GM12878 (cell line): ENCODE data around the gene SLC9C1. TPM values are rescaled to one million over a fixed set of nuclear protein-coding genes. Genes with fewer than 3 reads are reported as not detected.
A peak's percentile ranks its signal among the peaks of the same experiment; 100 is the strongest.

Experiments
- ATAC-seq: fragments of 200-7000 bp; cut with Tn5 transposase; 3 replicates; pipeline ENCODE4 v1.9.1; 2020; ENCODE audit warnings: mild to moderate bottlenecking, moderate library complexity
- BruUV-seq: library from RNA; stranded (reverse); fragments of 400-500 nt; replicated peaks from 2 replicates; lab custom pipeline; 2021; lab: Mats Ljungman, UMichigan
- CTCF ChIA-PET: fragments of 300-600 bp; sonication (Branson Sonifier 250); formaldehyde crosslinking; extraction: SDS; loops from one replicate; lab custom pipeline; 2021; ENCODE audit warnings: inconsistent platforms; lab: Yijun Ruan, JAX
- POLR2A ChIA-PET: fragments of 350-600 bp; formaldehyde crosslinking; extraction: SDS; loops from one replicate; lab custom pipeline; 2021; ENCODE audit warnings: inconsistent platforms; lab: Charles Lee
- RAD21 ChIA-PET: fragments of 300-600 bp; sonication (Branson Sonifier 250); formaldehyde crosslinking; loops from one replicate; lab custom pipeline; 2023; ENCODE audit warnings: antibody characterized with exemption; ENCODE audit not compliant: unreplicated experiment; lab: Charles Lee
- SMC1A ChIA-PET: fragments of 300-600 bp; sonication (Branson Sonifier 250); formaldehyde crosslinking; loops from one replicate; lab custom pipeline; 2023; ENCODE audit not compliant: unreplicated experiment, uncharacterized antibody; lab: Charles Lee
- DNase-seq: peaks from one replicate; pipeline ENCODE4 v3.0.0-alpha.2; 2011; ENCODE audit warnings: low read depth, low spot score
- FAIRE-seq: peaks from 3 replicates; lab custom pipeline; 2011; peaks lifted over from hg19 to GRCh38; lab: Jason Lieb, UNC
- H2AFZ ChIP-seq: 2 replicates; pipeline ENCODE4 v1.6.0; 2011; ENCODE audit warnings: low read depth, low read length, control low read depth; ENCODE audit not compliant: control insufficient read depth
- H3K27ac ChIP-seq: 2 replicates; pipeline ENCODE4 v1.5.1; 2011; ENCODE audit warnings: control low read depth; ENCODE audit not compliant: control insufficient read depth, insufficient read depth
- H3K27me3 ChIP-seq, 2 experiments: replicated peaks in 1 of 2; 2 replicates each; pipeline versions ENCODE4 v1.6.0 to v1.6.1; 2011; ENCODE audit warnings: low read length in 1 of 2; ENCODE audit not compliant: control insufficient read depth in 2 of 2, insufficient read depth in 2 of 2
- H3K36me3 ChIP-seq, 2 experiments: 2 replicates each; pipeline ENCODE4 v1.5.1; 2011; ENCODE audit warnings: low read length in 1 of 2; ENCODE audit not compliant: control insufficient read depth in 2 of 2, insufficient read depth in 2 of 2
- H3K4me1 ChIP-seq: 2 replicates; pipeline ENCODE4 v1.6.1; 2011; ENCODE audit warnings: mild to moderate bottlenecking, low read length, moderate library complexity, mixed read lengths; ENCODE audit not compliant: control insufficient read depth, insufficient read depth
- H3K4me2 ChIP-seq: 2 replicates; pipeline ENCODE4 v1.6.0; 2011; ENCODE audit warnings: control low read depth; ENCODE audit not compliant: control insufficient read depth, insufficient read depth
- H3K4me3 ChIP-seq: fragments of 200-600 bp; sonication (generic); 2 replicates; pipeline ENCODE4 v1.5.1; 2016
- H3K79me2 ChIP-seq: 2 replicates; pipeline ENCODE4 v1.6.0; 2011; ENCODE audit warnings: low read length; ENCODE audit not compliant: control insufficient read depth, insufficient read depth
- H3K9ac ChIP-seq: 2 replicates; pipeline ENCODE4 v1.8.0; 2011; ENCODE audit warnings: low read length, control low read depth, mixed read lengths; ENCODE audit not compliant: control insufficient read depth, insufficient read depth
- H3K9me3 ChIP-seq: replicated peaks from 3 replicates; pipeline ENCODE4 v1.5.1; 2011; ENCODE audit warnings: mild to moderate bottlenecking, low read length; ENCODE audit not compliant: control insufficient read depth, insufficient read depth
- H4K20me1 ChIP-seq: 2 replicates; pipeline ENCODE4 v1.6.0; 2011; ENCODE audit not compliant: control insufficient read depth, insufficient read depth
- ATF7 ChIP-seq: fragments of 450-650 bp; IDR thresholded peaks from 2 replicates; pipeline ENCODE4 v1.6.1; 2016; ENCODE audit warnings: low read depth, mild to moderate bottlenecking
- CBX5 ChIP-seq: sonication (generic); IDR thresholded peaks from 2 replicates; pipeline ENCODE4 v1.6.1; 2016; ENCODE audit warnings: low read depth, moderate library complexity, mild to moderate bottlenecking, inconsistent platforms
- FOXK2 ChIP-seq: fragments of 450-650 bp; IDR thresholded peaks from 2 replicates; pipeline ENCODE4 v1.6.1; 2017; ENCODE audit warnings: mild to moderate bottlenecking, moderate library complexity
- FOXM1 ChIP-seq: IDR thresholded peaks from 2 replicates; pipeline ENCODE4 v1.6.1; 2012; ENCODE audit warnings: low read depth, mild to moderate bottlenecking, inconsistent platforms, low read length, moderate library complexity
- HDGF ChIP-seq: fragments of 450-650 bp; IDR thresholded peaks from 2 replicates; pipeline ENCODE4 v1.6.1; 2016; ENCODE audit warnings: antibody characterized with exemption
- IKZF1 ChIP-seq: fragments of 450-650 bp; conservative IDR thresholded peaks from 2 replicates; pipeline ENCODE4 v1.6.1; 2017; ENCODE audit warnings: antibody characterized with exemption, mild to moderate bottlenecking
- IKZF2 ChIP-seq, 2 experiments: fragments of 450-650 bp; IDR thresholded peaks; 2 replicates each; pipeline ENCODE4 v1.6.1; 2017; ENCODE audit warnings: mild to moderate bottlenecking in 2 of 2, moderate library complexity in 2 of 2
- KLF5 ChIP-seq: fragments of 450-650 bp; IDR thresholded peaks from 2 replicates; pipeline ENCODE4 v1.6.1; 2014; ENCODE audit warnings: mild to moderate bottlenecking; ENCODE audit not compliant: partially characterized antibody
- SMAD5 ChIP-seq: IDR thresholded peaks from 2 replicates; pipeline ENCODE4 v1.6.1; 2016; ENCODE audit warnings: antibody characterized with exemption, low read depth
- TCF3 ChIP-seq: IDR thresholded peaks from 2 replicates; pipeline ENCODE4 v1.6.1; 2012; ENCODE audit warnings: low read depth, mild to moderate bottlenecking, low read length, borderline replicate concordance; ENCODE audit not compliant: insufficient read depth
- ZNF274 ChIP-seq: IDR thresholded peaks from one replicate; pipeline ENCODE4 v1.8.0; 2011; ENCODE audit not compliant: insufficient read length, insufficient read depth
- ZZZ3 ChIP-seq: IDR thresholded peaks from 2 replicates; pipeline ENCODE4 v1.6.1; 2011; ENCODE audit warnings: low read depth; ENCODE audit not compliant: control insufficient read depth, insufficient read length
- WGBS: methylation state at CpG from one replicate; pipeline ENCODE4 v1.1.6; 2016; ENCODE audit warnings: low lambda C conversion rate; ENCODE audit not compliant: insufficient replicate concordance, insufficient coverage; ENCODE audit errors: missing lambda C conversion rate; 5-methylcytosine and 5-hydroxymethylcytosine counted together
- in situ Hi-C: fragments of 300-500 bp; cut with MboI; formaldehyde crosslinking; loops from 9 replicates; pipeline ENCODE4 v1.14.3; 2018; ENCODE audit warnings: mixed read lengths
- intact Hi-C: fragments of 100-400 bp; cut with micrococcal nuclease; formaldehyde crosslinking; loops from one replicate; pipeline ENCODE4 v1.14.2; 2022; ENCODE audit not compliant: unreplicated experiment
- polyA plus RNA-seq, 11 experiments: library from polyadenylated mRNA; depleted of rRNA in 4 of 11; unstranded in 6 of 11; stranded (reverse) in 5 of 11; fragments of >200 nt; fragmentation: Nextera tagmentation in 4 of 11; fragmentation: Illumina TruSeq in 1 of 11; extraction: Ambion mirVana in 4 of 11; extraction: Trizol in 1 of 11; gene quantifications; 1 replicate in 1 of 11; 2 replicates in 10 of 11; pipeline versions ENCODE4 v1.2.1 to v1.2.3, GENCODE V29; 2011 to 2016; ENCODE audit warnings: inconsistent platforms in 2 of 11, missing spikeins in 2 of 11, low read depth in 1 of 11
- total RNA-seq, 4 experiments: library from RNA; depleted of rRNA in 3 of 4; stranded (reverse); fragments of >200 nt in 3 of 4; fragmentation: Illumina TruSeq in 1 of 4; extraction: Trizol in 1 of 4; gene quantifications; 2 replicates each; pipeline versions ENCODE4 v1.2.1 to v1.2.3, GENCODE V29; 2013 to 2021
- TF ChIP-seq, protein P1 (sequence below): fragments of 450-650 bp; IDR thresholded peaks from 2 replicates; pipeline ENCODE4 v1.6.1; 2017; ENCODE audit warnings: low read depth, mild to moderate bottlenecking, moderate library complexity

The SLC9C1 gene
- total and polyA plus RNA-seq, 10 of the 15 experiments (the other 5 are each of a cell fraction or from before 2014, with no cell fraction given): not detected

DNA sequence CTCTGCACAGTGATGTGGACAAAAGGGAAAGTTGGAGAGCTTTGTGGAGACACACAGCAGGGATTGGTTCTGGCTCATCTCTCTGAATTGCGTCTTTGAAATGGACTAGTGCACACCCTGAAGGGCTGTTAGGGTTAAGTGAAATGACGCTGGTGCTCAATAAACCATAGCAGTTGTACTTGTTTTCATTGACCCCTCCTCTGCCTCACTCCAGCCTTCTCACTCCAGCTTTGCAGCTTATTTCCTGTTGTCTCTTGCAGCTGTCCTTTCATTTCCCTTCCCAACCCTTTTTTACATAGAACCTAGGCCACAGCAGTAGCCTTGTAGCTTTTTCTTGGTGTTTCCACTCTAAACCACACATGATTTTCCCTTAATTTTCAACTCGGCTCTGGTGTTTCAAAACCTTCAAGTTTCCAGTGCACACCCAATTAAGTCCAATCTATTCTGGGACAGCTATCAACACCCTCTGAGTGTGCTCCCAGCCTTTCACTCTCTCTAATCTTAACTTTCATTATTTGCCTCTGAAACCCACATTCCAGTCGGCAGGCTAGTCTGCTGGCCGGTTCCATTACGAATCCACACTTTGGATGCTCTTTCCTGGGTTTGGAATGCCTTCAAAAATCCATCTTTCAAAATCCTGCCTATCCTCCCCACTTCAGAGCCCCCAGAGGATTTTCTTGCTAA is 201.4 kb downstream of the SLC9C1 start:
- TF ChIP-seq ATF7 (no peak), FOXM1 (no peak), ZNF274 (no peak), ZZZ3 (no peak), FOXK2 (no peak), IKZF2 (IDR thresholded peaks at IDR 0.05) (peak in 1 of 2 experiments; percentile 39; a peak in 1 of 4 replicates), CBX5 (no peak), SMAD5 (no peak), TCF3 (no peak), HDGF (no peak), IKZF1 (0 out of 2 replicates have a peak, but pooled peaks have one; percentile 12), KLF5 (no peak)
- TF ChIP-seq, protein P1, sequence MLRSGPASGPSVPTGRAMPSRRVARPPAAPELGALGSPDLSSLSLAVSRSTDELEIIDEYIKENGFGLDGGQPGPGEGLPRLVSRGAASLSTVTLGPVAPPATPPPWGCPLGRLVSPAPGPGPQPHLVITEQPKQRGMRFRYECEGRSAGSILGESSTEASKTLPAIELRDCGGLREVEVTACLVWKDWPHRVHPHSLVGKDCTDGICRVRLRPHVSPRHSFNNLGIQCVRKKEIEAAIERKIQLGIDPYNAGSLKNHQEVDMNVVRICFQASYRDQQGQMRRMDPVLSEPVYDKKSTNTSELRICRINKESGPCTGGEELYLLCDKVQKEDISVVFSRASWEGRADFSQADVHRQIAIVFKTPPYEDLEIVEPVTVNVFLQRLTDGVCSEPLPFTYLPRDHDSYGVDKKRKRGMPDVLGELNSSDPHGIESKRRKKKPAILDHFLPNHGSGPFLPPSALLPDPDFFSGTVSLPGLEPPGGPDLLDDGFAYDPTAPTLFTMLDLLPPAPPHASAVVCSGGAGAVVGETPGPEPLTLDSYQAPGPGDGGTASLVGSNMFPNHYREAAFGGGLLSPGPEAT: no peak
- BruUV-seq: no TSS peak
- no peaks in the 10 kb centered on the region for H3K9me3 ChIP-seq
- no peak overlapping the region for H3K9ac ChIP-seq
- in situ Hi-C loops: no loop called here
- H3K27ac ChIP-seq: no peak overlapping the region; the same call in 1 of the 2 replicates
- ChIA-PET SMC1A (interaction anchor here (0.6 to 1.7 kb wide), 4 partner anchors 8 to 926 kb away, joined by 3 to 4 read pairs (median 4); no protein-coding TSS in a partner anchor), CTCF (interaction anchor here (0.7 to 2.0 kb wide), 4 partner anchors 14 to 201 kb away, joined by 3 to 4 read pairs (median 4); partner anchors contain the start of gene SLC9C1), POLR2A (no interaction called here), RAD21 (interaction anchor here (1.2 to 1.3 kb wide), 2 partner anchors 19 to 79 kb away, joined by 3 to 4 read pairs; no protein-coding TSS in a partner anchor)
- H3K36me3 ChIP-seq: no peaks in the 10 kb centered on the region
- no peak for DNase-seq
- H3K4me1 ChIP-seq: peaks cover 11% of the 10 kb centered on the region
- peak overlapping the region; percentile 26 for H3K4me2 ChIP-seq
- no peak overlapping the region for H3K4me3 ChIP-seq
- no peaks in the 10 kb centered on the region for H4K20me1 ChIP-seq
- ATAC-seq: peak; percentile 70
- peaks cover 1 to 5% of the 10 kb centered on the region in 2 experiments; a peak in 3 of 4 replicates for H3K27me3 ChIP-seq
- H3K79me2 ChIP-seq: no peaks in the 10 kb centered on the region
- intact Hi-C loops: no loop called here
- peak; percentile 18 for FAIRE-seq
- WGBS: 13% methylated on average over 6 of the region's 6 CpGs
- H2AFZ ChIP-seq: peak overlapping the region; percentile 51
